NCI-H2081 (cell line): ENCODE data around the gene KRT25.

Source experiments
- DNase-seq, 2 experiments: peaks; one replicate each; lab custom pipeline; 2025; lab: John Stamatoyannopoulos, UW

Gene KRT25, protein sequence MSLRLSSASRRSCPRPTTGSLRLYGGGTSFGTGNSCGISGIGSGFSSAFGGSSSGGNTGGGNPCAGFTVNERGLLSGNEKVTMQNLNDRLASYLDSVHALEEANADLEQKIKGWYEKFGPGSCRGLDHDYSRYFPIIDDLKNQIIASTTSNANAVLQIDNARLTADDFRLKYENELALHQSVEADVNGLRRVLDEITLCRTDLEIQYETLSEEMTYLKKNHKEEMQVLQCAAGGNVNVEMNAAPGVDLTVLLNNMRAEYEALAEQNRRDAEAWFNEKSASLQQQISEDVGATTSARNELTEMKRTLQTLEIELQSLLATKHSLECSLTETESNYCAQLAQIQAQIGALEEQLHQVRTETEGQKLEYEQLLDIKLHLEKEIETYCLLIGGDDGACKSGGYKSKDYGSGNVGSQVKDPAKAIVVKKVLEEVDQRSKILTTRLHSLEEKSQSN

GRCh38 chr17:40755231-40755630 is at the start of gene KRT25:
Gene KRT25, minus strand, starts transcription at chr17:40755331. Its CDS starts 60 bp downstream, at chr17:40755271.
- no peak for DNase-seq

DNA sequence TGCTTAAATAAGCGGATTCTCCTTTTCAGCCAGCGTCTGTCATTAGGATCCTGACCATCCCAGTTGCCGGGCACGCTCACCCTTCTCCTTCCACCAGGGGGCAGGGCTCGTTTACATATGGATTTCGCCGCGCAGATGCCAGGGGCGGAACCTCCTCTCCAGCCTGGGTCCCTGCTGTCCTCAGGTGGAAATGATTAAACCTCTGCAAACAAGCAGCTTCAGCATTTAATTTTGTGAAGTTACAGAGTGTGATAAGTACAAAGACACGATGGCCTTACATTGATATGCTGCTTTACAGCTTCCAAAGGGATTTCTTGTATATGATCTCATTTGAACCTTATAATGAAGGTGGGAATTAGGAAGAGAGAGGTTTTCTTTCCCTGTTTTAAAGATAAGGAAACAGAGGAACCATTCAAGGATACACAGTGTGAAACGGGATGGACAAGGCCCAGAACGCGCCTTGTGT is 48.5 kb upstream of the KRT25 start:
- peak; percentile 89 to 90 for DNase-seq

- no peak for DNase-seq
These were observed 46.0 kb upstream of the KRT25 start for GRCh38 chr17:40801157-40801556.

DNA sequence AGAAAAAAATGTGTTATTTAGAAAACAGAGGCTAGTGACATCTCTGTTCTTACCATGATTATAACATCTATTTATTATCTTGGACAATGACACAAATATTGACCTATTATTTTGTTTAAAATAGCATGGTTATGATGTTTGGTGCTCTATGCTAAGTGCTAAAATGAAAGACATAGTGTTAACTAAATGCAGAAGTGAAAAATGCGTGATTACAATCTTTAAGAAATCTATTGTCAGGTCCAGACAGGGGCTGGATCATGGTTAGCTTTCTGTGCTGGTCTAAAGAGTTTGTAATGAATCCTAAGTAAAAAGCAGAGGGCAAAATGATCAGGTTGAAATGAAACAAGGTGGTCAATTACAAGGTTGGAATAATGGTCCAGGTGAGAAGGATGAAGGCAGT is 45.2 kb upstream of the KRT25 start:
- no peak for DNase-seq

DNA sequence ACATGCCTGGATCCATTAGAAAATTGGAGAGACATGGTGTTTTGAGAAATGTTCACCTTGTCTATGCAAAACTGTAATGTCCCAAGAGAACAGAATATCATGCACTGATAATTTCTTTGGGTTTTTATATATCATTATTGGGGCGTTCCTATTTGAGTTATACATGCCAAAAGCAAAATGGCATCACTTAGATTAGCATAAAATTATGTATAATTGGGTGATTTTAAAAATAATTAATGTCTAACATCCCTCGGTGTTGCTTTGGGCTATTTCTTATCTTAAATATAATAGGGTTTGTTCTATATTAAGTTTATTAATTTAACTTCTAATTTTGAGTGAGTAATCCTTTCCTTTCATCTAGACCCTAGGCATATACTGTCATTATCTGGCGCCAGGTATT is 44.7 kb upstream of the KRT25 start, which contains the start of gene KRT28:
Gene KRT28, minus strand, starts transcription at position 101 of the 400 bp plus-strand sequence. Its CDS starts 66 bp downstream, at position 35.
- no peak for DNase-seq

- no peak for DNase-seq
These were observed 41.7 kb upstream of the KRT25 start for GRCh38 chr17:40796846-40797245.

GRCh38 chr17:40795019-40795667 is 40.0 kb upstream of the KRT25 start:
- no peak for DNase-seq

- no peak for DNase-seq
These were observed 39.3 kb upstream of the KRT25 start for GRCh38 chr17:40794466-40794865.

- DNase-seq = no peak
These were observed 38.7 kb upstream of the KRT25 start for GRCh38 chr17:40793832-40794231.

- DNase-seq = no peak
These were observed 36.8 kb upstream of the KRT25 start for GRCh38 chr17:40791787-40792436.

DNA sequence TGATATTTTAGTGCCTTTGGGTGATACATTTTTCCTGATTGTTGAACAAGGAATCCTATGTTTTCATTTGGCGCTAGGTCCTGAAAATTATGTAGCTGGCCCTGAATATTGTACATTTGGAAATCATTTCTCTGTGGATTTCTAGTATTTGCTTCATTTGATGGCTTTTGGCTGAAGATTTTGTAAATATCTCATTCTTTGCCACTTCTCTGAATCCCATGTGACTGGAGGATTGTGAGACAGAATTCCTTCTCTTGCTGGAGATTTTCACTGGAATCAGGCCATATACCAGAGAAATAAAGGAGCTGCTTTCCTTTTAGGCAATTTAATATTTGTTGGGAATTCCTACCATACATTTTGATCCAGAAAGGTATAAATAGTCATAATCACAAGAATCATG is 36.0 kb upstream of the KRT25 start:
- no peak for DNase-seq

- DNase-seq = no peak
These were observed 27.3 kb upstream of the KRT25 start, which contains the start of gene KRT27 for GRCh38 chr17:40782450-40782849. Gene KRT27, minus strand, starts transcription at chr17:40782550. Its CDS starts 57 bp downstream, at chr17:40782493.

- DNase-seq = peak in 1 of 2 experiments; percentile 30
These were observed 24.2 kb upstream of the KRT25 start for GRCh38 chr17:40779181-40779909.

- DNase-seq = no peak
These were observed 23.3 kb upstream of the KRT25 start for GRCh38 chr17:40778461-40778860.

GRCh38 chr17:40777971-40778370 is 22.8 kb upstream of the KRT25 start:
- no peak for DNase-seq

DNA sequence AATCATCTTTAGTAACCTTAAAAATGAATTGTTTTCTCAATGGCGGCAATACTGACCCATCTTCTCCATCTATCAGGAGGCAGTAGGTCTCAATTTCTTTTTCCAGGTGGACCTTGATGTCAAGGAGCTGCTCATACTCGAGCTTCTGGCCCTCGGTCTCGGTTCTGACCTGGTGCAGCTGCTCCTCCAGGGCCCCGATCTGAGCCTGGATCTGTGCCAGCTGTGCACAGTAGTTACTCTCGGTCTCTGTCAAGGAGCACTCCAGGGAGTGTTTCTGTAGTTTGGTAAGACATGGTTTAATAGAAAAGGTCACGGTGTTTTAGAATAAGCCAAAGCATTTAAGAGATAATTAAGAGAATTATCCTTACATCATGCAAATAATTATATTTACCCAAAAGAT is 22.3 kb upstream of the KRT25 start:
- no peak for DNase-seq

GRCh38 chr17:40775945-40776344 is 20.8 kb upstream of the KRT25 start:
- DNase-seq = no peak

DNA sequence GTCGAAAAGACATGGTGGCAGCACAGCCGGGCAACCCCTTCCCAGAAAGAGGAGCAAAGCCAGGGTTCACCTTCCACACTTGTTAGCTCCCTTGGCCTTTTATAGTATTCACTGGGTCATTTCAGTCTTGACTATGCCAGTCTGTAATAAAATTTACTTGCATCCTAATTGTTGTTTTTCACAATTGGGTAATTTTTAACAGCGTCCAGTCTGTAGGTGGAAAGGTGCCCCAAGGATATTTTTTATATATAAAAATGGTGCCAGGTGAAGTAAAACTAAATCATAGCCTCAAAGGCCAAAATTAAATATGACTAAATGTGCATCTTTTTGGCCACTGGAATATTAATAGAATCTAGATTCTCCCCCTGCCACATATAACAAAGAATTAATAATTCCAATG is 17.0 kb upstream of the KRT25 start, which contains the start of gene KRT26:
Gene KRT26, minus strand, starts transcription at position 101 of the 400 bp plus-strand sequence. Its CDS starts 88 bp downstream, at position 13.
- DNase-seq = no peak

DNA sequence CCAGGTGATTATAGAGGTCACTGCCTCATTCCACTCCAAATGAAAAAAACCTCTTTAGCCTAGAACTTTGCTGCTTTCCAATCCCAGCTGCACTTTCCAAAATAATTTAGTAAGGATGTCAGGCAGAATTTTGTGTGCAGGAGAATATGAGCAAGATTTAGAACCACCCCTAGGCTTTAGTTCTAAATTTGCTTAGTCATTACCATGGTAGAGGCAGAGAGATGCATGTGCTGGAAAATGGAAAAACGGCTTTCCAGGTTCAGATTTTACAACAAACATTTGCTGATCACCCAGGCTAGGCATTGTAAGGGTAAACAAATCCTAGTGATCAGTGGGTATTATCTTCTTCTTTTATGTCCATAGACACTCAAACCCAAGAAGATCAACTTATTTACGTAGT is 10.5 kb upstream of the KRT25 start:
- DNase-seq = no peak

GRCh38 chr17:40763752-40764151 is 8.6 kb upstream of the KRT25 start:
- no peak for DNase-seq
